Sigmoid colon (tissue), 7 donors: ENCODE results near the gene RIPPLY1. TPM values are rescaled to one million over a fixed set of nuclear protein-coding genes. Genes with fewer than 3 reads are reported as not detected.

Experiments
- DNase-seq: peaks from one replicate; pipeline ENCODE4 v3.0.0-alpha.2; 2019
- H3K27ac ChIP-seq, 4 donors: fragments of 200-600 bp; sonication (generic); one replicate each; pipeline ENCODE4 v1.5.1; 2016 to 2019; ENCODE audit warnings: mild to moderate bottlenecking in 1 of 4
- H3K27me3 ChIP-seq, 3 donors: fragments of 200-600 bp; sonication (generic); one replicate each; pipeline ENCODE4 v1.5.1; 2019; ENCODE audit warnings: mild to moderate bottlenecking in 1 of 3
- H3K36me3 ChIP-seq, 4 donors: fragments of 200-600 bp; sonication (generic); one replicate each; pipeline ENCODE4 v1.5.1; 2016 to 2019
- H3K4me1 ChIP-seq, 4 donors: fragments of 200-600 bp; sonication (generic); one replicate each; pipeline ENCODE4 v1.5.1; 2017 to 2019
- H3K4me3 ChIP-seq, 4 donors: fragments of 200-600 bp; sonication (generic); one replicate each; pipeline ENCODE4 v1.5.1; 2017 to 2019; ENCODE audit warnings: mild to moderate bottlenecking in 2 of 4, moderate library complexity in 1 of 4
- H3K9me3 ChIP-seq, 4 donors: fragments of 200-600 bp in 3 of 4; sonication (generic) in 3 of 4; one replicate each; pipeline versions ENCODE4 v1.5.1 to v1.6.1; 2013 to 2019
- EP300 ChIP-seq, 4 donors: sonication (generic); formaldehyde crosslinking; IDR thresholded peaks; one replicate each; pipeline ENCODE4 v1.6.1; 2017; ENCODE audit warnings: antibody characterized with exemption in 4 of 4
- POLR2A ChIP-seq, 2 donors: fragments of 450-650 bp; IDR thresholded peaks; one replicate each; pipeline ENCODE4 v1.6.1; 2016; ENCODE audit warnings: antibody characterized with exemption in 2 of 2, mild to moderate bottlenecking in 2 of 2, moderate library complexity in 2 of 2
- POLR2AphosphoS5 ChIP-seq, 4 donors: sonication (generic); formaldehyde crosslinking; IDR thresholded peaks; one replicate each; pipeline ENCODE4 v1.6.1; 2017; ENCODE audit warnings: antibody characterized with exemption in 4 of 4
- WGBS, 2 donors: extraction: QIAGEN DNeasy Blood & Tissue Kit; methylation state at CpG; one replicate each; pipeline ENCODE4 v1.1.7; 2013; 5-methylcytosine and 5-hydroxymethylcytosine counted together
- intact Hi-C: fragments of 100-400 bp; cut with DNase I; formaldehyde crosslinking; loops from one replicate; pipeline ENCODE4 v1.15.1; 2023
- polyA plus RNA-seq, 3 donors: library from polyadenylated mRNA; stranded (reverse); fragments of 200-250 nt; gene quantifications; one replicate each; pipeline ENCODE4 v1.2.3, GENCODE V29; 2013
- total RNA-seq, 4 donors: library from RNA; depleted of rRNA; stranded (reverse); fragments of >200 nt; gene quantifications; one replicate each; pipeline ENCODE4 v1.1.0, GENCODE V29; 2016
- TF ChIP-seq, protein P1 (sequence below), 4 experiments: fragments of 450-650 bp in 3 of 4; fragments of 200-600 bp in 1 of 4; IDR thresholded peaks; one replicate each; pipeline ENCODE4 v1.5.1; 2016 to 2019; ENCODE audit warnings: antibody characterized with exemption in 4 of 4, mild to moderate bottlenecking in 3 of 4, moderate library complexity in 2 of 4
- donor health status: healthy with polysubstance abuse.
- donor health status: Bipolar disorder and iron deficiency.
- donor health status: healthy.

RIPPLY1 gene
- total and polyA plus RNA-seq, 7 donors = 0.09 TPM; not detected in 6

DNA sequence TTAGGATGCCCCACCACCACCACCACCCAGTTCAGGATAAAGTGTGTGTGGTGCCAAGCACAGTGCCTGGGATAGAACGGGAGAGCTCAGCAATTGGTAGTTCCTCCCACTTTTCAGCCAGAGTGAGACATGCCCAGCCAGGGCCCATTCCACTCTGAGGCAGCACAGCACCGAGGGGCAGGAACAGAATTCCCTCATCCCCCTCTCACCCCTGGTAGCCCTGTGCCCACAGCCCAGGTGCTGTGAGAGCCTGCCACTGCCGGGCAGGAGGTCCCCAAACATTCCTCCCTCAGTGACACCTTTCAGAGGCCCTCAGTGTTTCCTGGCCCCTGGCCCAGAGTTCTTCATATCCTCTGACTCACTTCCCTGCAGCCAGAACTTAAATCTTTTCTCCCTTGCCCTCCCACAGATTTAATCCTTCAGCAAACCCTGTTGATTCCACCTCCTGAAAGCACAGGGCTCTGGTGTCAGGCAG lies 8.1 kb downstream of the RIPPLY1 start:
- H3K9me3 ChIP-seq = no peaks in the 10 kb centered on the region
- no peak overlapping the region for H3K27ac ChIP-seq
- 59 to 60% methylated on average over 3 of the region's 3 CpGs for WGBS, 2 donors
- no peak for DNase-seq
- H3K36me3 ChIP-seq = no peaks in the 10 kb centered on the region
- no peaks in the 10 kb centered on the region for H3K27me3 ChIP-seq
- intact Hi-C loops = loop anchor here (2.0 to 10.0 kb wide), 2 partner anchors 60 to 820 kb away; no protein-coding TSS in a partner anchor
- peaks cover 0 to 3% (median 0%) of the 10 kb centered on the region in 4 donors for H3K4me1 ChIP-seq
- H3K4me3 ChIP-seq = no peak overlapping the region
- TF ChIP-seq, protein P1, sequence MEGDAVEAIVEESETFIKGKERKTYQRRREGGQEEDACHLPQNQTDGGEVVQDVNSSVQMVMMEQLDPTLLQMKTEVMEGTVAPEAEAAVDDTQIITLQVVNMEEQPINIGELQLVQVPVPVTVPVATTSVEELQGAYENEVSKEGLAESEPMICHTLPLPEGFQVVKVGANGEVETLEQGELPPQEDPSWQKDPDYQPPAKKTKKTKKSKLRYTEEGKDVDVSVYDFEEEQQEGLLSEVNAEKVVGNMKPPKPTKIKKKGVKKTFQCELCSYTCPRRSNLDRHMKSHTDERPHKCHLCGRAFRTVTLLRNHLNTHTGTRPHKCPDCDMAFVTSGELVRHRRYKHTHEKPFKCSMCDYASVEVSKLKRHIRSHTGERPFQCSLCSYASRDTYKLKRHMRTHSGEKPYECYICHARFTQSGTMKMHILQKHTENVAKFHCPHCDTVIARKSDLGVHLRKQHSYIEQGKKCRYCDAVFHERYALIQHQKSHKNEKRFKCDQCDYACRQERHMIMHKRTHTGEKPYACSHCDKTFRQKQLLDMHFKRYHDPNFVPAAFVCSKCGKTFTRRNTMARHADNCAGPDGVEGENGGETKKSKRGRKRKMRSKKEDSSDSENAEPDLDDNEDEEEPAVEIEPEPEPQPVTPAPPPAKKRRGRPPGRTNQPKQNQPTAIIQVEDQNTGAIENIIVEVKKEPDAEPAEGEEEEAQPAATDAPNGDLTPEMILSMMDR (IDR thresholded peaks at IDR 0.05) = no peak

DNA sequence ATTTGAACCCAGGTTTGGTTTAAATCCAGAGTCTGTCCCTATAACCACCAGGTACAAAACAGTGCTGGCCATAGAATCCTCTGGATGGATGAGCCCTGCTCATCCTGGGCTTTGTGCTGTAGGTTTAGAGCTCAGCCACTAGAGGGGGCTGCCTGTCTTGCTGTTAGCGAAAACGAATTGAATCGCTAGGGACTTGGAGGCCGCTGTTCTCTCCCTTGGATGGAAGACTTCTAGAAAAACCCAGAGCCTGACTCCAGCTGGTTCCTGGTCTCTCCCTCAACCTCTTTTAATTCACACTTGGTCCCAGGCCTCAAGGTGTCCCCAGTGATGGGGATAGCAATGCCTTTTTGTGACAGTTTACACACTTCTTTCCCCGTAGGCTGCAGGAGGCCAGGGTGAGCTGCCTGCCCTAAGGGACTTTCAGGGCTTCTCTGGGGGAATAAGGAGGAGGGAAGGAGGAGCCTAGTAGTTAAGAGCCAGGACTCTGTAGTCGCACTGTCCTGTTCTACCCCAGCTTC lies 8.7 kb downstream of the RIPPLY1 start:
- TF ChIP-seq POLR2A (IDR thresholded peaks at IDR 0.05) (no peak), EP300 (IDR thresholded peaks at IDR 0.05) (no peak)
- TF ChIP-seq, protein P1 (IDR thresholded peaks at IDR 0.05) = peak; percentile 30 to 62 (median 48)
- DNase-seq = peak; percentile 78
- Histone ChIP-seq H3K4me1 (peaks cover 0 to 3% (median 0%) of the 10 kb centered on the region in 4 donors), H3K27ac (no peak overlapping the region), H3K9me3 (no peaks in the 10 kb centered on the region), H3K27me3 (no peaks in the 10 kb centered on the region), H3K36me3 (no peaks in the 10 kb centered on the region), H3K4me3 (no peak overlapping the region)
- intact Hi-C loops = loop anchor here (2.0 to 10.0 kb wide), 2 partner anchors 60 to 820 kb away; no protein-coding TSS in a partner anchor
- WGBS, 2 donors = 23 to 28% methylated on average over 6 of the region's 6 CpGs

DNA sequence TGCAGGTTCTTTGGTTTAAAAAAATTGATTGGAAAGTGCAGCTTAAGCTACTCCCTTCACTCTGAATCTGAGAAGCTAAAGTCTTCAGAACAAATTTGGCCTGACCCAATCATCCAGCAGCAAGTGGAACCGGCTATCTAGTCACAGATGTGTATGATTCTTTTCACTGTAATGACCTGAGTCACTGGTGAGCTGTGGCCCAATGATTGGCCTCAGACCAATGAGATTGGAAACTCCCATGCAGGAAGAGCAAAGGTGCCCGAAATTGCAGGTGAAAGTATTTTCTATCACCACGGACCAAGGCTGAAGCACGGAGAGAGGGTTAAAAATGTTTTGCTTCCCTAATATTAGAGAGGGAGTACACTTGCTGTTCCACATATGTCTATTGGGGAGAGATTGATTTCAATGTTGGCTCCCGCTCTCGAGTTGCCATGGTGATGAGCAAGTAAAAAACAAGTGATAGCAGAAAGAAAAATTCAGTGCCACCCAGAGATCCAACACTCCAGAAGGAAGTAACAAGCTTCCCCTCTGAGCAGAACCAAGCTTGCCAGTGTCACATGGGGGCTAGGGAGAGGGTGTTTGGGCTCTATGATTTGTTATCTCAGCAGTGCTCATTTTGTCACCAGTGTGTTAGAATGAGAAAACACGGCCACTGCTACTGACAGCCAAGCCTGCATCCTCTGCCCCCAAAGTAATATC lies 11.2 kb downstream of the RIPPLY1 start:
- H3K4me3 ChIP-seq = no peak overlapping the region
- intact Hi-C loops = loop anchor here (10.0 kb wide), 1 partner anchor 823 kb away; no protein-coding TSS in a partner anchor
- no peaks in the 10 kb centered on the region for H3K27me3 ChIP-seq
- DNase-seq = no peak
- peaks cover 0 to 3% (median 0%) of the 10 kb centered on the region in 4 donors for H3K4me1 ChIP-seq
- TF ChIP-seq POLR2AphosphoS5 (IDR thresholded peaks at IDR 0.05) (no peak), POLR2A (IDR thresholded peaks at IDR 0.05) (no peak), EP300 (IDR thresholded peaks at IDR 0.05) (no peak)
- TF ChIP-seq, protein P1 (IDR thresholded peaks at IDR 0.05) = no peak
- 55 to 80% methylated on average over 7 of the region's 7 CpGs for WGBS, 2 donors
- no peak overlapping the region for H3K27ac ChIP-seq
- H3K36me3 ChIP-seq = no peaks in the 10 kb centered on the region
- no peaks in the 10 kb centered on the region for H3K9me3 ChIP-seq

DNA sequence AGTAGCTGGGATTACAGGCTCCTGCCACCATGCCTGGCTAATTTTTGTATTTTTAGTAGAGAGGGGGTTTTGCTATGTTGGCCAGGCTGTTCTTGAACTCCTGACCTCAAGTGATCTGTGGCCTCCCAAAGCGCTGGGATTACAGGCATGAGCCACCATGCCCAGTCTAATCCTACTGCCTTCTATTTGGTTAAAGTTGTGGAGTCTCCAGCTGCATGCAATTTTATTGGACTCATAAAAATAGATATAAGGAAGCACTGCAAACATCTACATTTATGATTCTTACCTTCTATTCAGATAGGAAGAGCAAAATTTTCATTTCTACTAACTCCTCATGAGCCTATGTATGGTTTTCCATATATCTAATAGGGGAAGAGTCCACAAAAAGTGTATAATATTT lies 13.7 kb downstream of the RIPPLY1 start:
- no peak overlapping the region for H3K27ac ChIP-seq
- H3K27me3 ChIP-seq = no peaks in the 10 kb centered on the region
- no peak for DNase-seq
- TF ChIP-seq, protein P1 (IDR thresholded peaks at IDR 0.05) = no peak
- TF ChIP-seq EP300 (IDR thresholded peaks at IDR 0.05) = no peak
- no peak for TF ChIP-seq POLR2AphosphoS5 (IDR thresholded peaks at IDR 0.05)
- TF ChIP-seq POLR2A (IDR thresholded peaks at IDR 0.05) = no peak
- intact Hi-C loops = no loop called here
- WGBS, 2 donors = 21 to 58% methylated on average over 1 of the region's 1 CpG
- no peaks in the 10 kb centered on the region for H3K36me3 ChIP-seq
- H3K9me3 ChIP-seq = no peaks in the 10 kb centered on the region
- H3K4me3 ChIP-seq = no peak overlapping the region
- peaks cover 0 to under 1% (median 0%) of the 10 kb centered on the region in 4 donors for H3K4me1 ChIP-seq
